GM12891 (cell line): ENCODE results near the gene PAX7.

Experiments
- DNase-seq: peaks from one replicate; pipeline ENCODE4 v3.0.0; 2011; ENCODE audit warnings: low spot score; ENCODE audit not compliant: insufficient read length
- FAIRE-seq: peaks from 2 replicates; lab custom pipeline; 2011; peaks lifted over from hg19 to GRCh38; lab: Jason Lieb, UNC
- PAX5 ChIP-seq: IDR thresholded peaks from 2 replicates; pipeline ENCODE4 v1.6.1; 2011; ENCODE audit warnings: low read length, moderate library complexity, mild to moderate bottlenecking; ENCODE audit not compliant: insufficient read depth, severe bottlenecking
- POLR2A ChIP-seq: IDR thresholded peaks from 2 replicates; pipeline ENCODE4 v1.6.1; 2011; ENCODE audit warnings: low read depth, low read length, control low read depth
- POLR2AphosphoS5 ChIP-seq: IDR thresholded peaks from 2 replicates; pipeline ENCODE4 v1.6.1; 2011; ENCODE audit warnings: low read depth, low read length, control low read depth
- POU2F2 ChIP-seq: IDR thresholded peaks from 2 replicates; pipeline ENCODE4 v1.6.1; 2011; ENCODE audit warnings: low read depth, mild to moderate bottlenecking, control low read depth, low read length, moderate library complexity
- SPI1 ChIP-seq: IDR thresholded peaks from 2 replicates; pipeline ENCODE4 v1.6.1; 2011; ENCODE audit warnings: low read depth, low read length, control low read depth
- TAF1 ChIP-seq: IDR thresholded peaks from 2 replicates; pipeline ENCODE4 v1.6.1; 2011; ENCODE audit warnings: low read depth, low read length, control low read depth

Gene PAX7

DNA sequence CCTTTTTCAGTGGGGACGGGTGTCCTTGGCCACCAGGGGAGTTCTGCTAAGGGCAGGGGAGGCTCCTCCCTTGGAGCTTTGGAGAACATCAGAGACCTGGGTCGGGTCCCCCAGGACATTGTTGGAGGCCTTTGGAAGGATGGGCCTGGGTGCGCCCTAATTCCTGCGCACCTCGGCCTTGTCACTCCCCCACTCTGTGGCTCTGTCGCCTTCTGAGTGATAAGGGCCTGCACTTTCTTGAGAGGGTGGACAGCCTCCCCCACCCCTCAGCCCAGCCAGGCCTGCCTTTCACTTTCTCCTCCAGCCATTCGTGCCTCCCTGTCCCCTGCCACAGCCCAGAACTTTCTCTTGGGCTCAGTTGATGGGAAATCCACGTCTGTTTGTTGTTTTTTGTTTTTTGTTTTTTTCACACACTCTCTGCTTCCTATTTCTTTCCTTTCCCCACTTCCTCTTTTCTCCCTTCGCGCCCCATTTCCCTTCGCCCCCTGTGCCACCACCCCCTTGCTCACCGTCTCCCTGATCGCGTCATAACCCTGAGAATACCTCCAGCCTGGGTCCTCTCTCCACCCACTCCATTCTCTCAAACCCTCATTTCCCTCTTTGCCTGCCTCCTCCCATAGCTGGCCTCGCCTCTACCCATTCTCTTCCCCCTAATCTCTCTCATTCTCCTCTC lies 85.6 kb downstream of the PAX7 start:
- no peak for DNase-seq
- TF ChIP-seq SPI1 (peak; percentile 59), POLR2AphosphoS5 (no peak), POU2F2 (no peak), PAX5 (no peak), TAF1 (no peak)

DNA sequence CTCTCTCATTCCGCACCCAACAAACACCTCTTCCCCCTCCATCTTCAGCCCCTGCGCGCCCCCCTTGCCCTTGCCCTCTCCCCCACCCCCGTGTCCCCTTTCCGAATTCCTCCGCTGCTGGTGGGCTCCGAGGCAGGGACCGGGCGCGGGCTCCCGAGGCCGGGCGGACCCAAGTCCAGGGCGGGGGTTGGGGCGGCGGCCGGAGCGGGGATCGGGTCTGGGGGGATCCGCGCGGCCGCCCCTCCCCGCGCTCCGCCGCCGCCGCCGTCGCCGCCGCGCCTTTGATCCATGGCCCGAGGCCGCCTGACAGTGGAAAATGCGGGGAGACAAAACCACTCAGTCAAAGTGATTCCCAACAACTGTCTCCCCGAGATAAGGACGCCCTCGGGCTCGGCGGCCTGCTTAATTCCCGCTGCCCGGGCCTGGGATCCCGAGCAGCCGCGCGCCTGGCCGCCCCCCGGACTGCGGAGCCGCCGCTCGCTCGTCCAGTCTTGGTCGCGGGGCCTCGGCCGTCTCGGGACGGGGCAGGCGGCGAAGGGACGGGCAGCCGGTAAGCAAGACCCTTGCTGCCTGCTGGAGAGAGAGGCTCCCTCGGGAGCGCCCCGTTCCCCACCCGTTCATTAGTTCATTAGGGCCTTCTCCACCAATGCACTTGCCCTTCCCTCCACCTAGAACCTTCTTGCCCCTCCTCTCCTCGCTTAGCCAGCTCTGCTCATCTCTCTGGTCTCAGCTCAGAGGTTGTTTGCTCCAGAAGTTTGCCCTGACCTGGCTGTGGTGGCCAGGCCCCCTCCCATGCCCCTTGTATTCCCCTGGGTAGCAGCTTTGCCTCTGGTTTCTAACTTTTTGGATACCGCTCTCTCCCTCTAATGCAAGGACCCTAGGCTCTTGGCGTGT lies 86.4 kb downstream of the PAX7 start:
- FAIRE-seq (no peak), DNase-seq (no peak)

More for the DNA sequence above, 85.6 kb downstream of the PAX7 start:
- FAIRE-seq = no peak

GRCh38 chr1:18719786-18720451 lies 89.3 kb downstream of the PAX7 start:
- TF ChIP-seq POLR2AphosphoS5 = no peak
- no peak for TF ChIP-seq PAX5
- no peak for TF ChIP-seq TAF1
- TF ChIP-seq SPI1 = no peak
- TF ChIP-seq POLR2A = no peak
- no peak for TF ChIP-seq POU2F2
- FAIRE-seq (no peak), DNase-seq (no peak)

More for the DNA sequence above, 86.4 kb downstream of the PAX7 start:
- TF ChIP-seq PAX5 = no peak
- TF ChIP-seq TAF1 = no peak
- TF ChIP-seq POLR2AphosphoS5 = no peak
- no peak for TF ChIP-seq POLR2A
- no peak for TF ChIP-seq SPI1
- no peak for TF ChIP-seq POU2F2

- TF ChIP-seq TAF1 = no peak
- no peak for TF ChIP-seq POLR2AphosphoS5
- no peak for TF ChIP-seq POLR2A
- TF ChIP-seq PAX5 = no peak
- no peak for TF ChIP-seq SPI1
- TF ChIP-seq POU2F2 = no peak
- FAIRE-seq (no peak), DNase-seq (no peak)
These were observed 90.4 kb downstream of the PAX7 start for GRCh38 chr1:18721041-18721440.

DNA sequence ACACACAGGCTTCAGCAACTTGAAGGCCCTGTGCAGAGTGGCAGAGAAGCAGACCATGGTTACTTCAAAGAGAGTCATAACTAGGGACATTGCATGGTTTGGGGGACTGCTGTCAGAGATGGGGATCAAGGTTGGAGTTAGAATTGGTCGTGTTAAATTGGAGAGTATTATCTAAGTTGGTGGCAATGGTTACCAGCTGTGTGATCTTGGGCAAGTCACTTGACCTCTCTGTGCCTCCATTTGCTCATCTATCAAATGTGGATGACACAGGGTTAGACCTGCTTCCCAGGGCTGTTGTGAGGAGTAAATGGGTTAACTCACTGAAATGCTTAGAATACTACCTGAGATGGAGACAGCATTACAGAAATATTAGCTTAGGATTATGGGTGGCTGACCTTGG lies 91.1 kb downstream of the PAX7 start:
- TF ChIP-seq TAF1 = no peak
- TF ChIP-seq POLR2A = no peak
- TF ChIP-seq PAX5 = no peak
- no peak for TF ChIP-seq POLR2AphosphoS5
- TF ChIP-seq POU2F2 = no peak
- TF ChIP-seq SPI1 = no peak
- no peak for FAIRE-seq
- DNase-seq = no peak

DNA sequence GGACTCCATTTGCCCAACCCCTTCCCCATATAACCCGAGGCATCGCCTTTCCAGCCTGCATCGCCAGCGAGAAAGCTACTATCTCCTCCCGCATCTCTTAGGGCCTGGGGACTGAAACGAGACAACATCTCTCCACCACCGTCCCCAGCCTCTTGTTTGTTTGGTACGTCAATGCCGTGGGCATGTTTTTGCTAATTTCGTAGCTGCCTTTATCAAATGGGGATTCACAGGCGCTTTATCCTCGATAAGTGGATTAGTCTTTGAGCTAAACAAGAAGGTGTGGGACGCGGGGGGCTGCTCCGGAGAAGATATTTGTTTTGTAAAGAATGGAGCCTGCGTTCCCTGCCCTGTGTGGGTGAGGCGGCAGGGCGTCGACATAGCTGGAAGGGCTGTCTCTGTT lies 91.6 kb downstream of the PAX7 start:
- no peak for DNase-seq
- TF ChIP-seq POU2F2 = no peak
- TF ChIP-seq TAF1 = no peak
- TF ChIP-seq SPI1 = no peak
- no peak for TF ChIP-seq POLR2A
- no peak for TF ChIP-seq POLR2AphosphoS5
- no peak for FAIRE-seq

GRCh38 chr1:18723206-18723605 lies 92.6 kb downstream of the PAX7 start:
- DNase-seq (no peak), FAIRE-seq (no peak)
- TF ChIP-seq TAF1 = no peak
- TF ChIP-seq POU2F2 = no peak
- no peak for TF ChIP-seq PAX5
- TF ChIP-seq POLR2AphosphoS5 = no peak
- no peak for TF ChIP-seq SPI1
- TF ChIP-seq POLR2A = no peak

GRCh38 chr1:18723701-18724411 lies 93.2 kb downstream of the PAX7 start:
- TF ChIP-seq POLR2AphosphoS5 (no peak), SPI1 (no peak), POU2F2 (no peak)
- FAIRE-seq (no peak), DNase-seq (no peak)

- DNase-seq (no peak), FAIRE-seq (no peak)
- no peak for TF ChIP-seq POLR2A
- TF ChIP-seq PAX5 = no peak
- no peak for TF ChIP-seq SPI1
- TF ChIP-seq TAF1 = no peak
- no peak for TF ChIP-seq POLR2AphosphoS5
- no peak for TF ChIP-seq POU2F2
These were observed 94.2 kb downstream of the PAX7 start for GRCh38 chr1:18724801-18725200.
